Loucy (cell line): Measurements from ENCODE around the gene GJC3.

Source experiments
- EZH2phosphoT487 ChIP-seq: fragments of 200-600 bp; IDR thresholded peaks from 2 replicates; pipeline ENCODE4 v1.6.1; 2018; ENCODE audit warnings: antibody characterized with exemption, mild to moderate bottlenecking, moderate library complexity, borderline replicate concordance
- TF ChIP-seq, protein P1 (sequence below): fragments of 200-600 bp; sonication (generic); conservative IDR thresholded peaks from 2 replicates; pipeline ENCODE4 v1.5.1; 2014; ENCODE audit warnings: mild to moderate bottlenecking, antibody characterized with exemption, low read length

DNA sequence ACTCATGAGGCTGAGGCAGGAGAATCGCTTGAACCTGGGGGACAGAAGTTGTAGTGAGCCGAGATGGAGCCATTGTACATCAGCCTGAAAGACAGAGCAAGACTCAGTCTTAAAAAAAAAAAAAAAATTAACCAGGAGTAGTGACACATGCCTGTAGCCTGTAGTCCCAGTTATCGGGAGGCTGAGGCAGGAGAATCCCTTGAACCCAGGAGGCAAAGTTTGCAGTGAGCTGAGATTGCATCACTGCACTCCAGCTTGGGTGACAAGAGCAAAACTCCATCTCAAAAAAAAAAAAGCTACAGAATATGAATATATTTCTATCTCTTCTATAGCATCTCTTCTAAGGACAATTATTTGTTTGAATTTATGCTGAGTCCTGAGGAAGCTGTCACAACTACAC is 39.9 kb upstream of the GJC3 start:
- TF ChIP-seq, protein P1, sequence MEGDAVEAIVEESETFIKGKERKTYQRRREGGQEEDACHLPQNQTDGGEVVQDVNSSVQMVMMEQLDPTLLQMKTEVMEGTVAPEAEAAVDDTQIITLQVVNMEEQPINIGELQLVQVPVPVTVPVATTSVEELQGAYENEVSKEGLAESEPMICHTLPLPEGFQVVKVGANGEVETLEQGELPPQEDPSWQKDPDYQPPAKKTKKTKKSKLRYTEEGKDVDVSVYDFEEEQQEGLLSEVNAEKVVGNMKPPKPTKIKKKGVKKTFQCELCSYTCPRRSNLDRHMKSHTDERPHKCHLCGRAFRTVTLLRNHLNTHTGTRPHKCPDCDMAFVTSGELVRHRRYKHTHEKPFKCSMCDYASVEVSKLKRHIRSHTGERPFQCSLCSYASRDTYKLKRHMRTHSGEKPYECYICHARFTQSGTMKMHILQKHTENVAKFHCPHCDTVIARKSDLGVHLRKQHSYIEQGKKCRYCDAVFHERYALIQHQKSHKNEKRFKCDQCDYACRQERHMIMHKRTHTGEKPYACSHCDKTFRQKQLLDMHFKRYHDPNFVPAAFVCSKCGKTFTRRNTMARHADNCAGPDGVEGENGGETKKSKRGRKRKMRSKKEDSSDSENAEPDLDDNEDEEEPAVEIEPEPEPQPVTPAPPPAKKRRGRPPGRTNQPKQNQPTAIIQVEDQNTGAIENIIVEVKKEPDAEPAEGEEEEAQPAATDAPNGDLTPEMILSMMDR, result no peak
- no peak for TF ChIP-seq EZH2phosphoT487
